Neural cell (in vitro differentiated cells): ENCODE results near the gene PRIMA1. TPM values are rescaled to one million over a fixed set of nuclear protein-coding genes. Genes with fewer than 3 reads are reported as not detected.

Source experiments
- H2AFZ ChIP-seq: fragments of 200-600, 300-800 bp; sonication (generic), shearing (Covaris generic); 2 replicates; pipeline ENCODE4 v1.6.0; 2014; ENCODE audit warnings: low read depth, mild to moderate bottlenecking, antibody characterized with exemption, low read length, moderate library complexity
- H3F3A ChIP-seq: fragments of 200-600 bp; shearing (Covaris generic); 2 replicates; pipeline ENCODE4 v1.6.1; 2016; ENCODE audit warnings: mild to moderate bottlenecking, moderate library complexity, mixed read lengths, antibody characterized with exemption, low read length; ENCODE audit not compliant: insufficient read depth, poor library complexity, severe bottlenecking
- H3K27ac ChIP-seq: fragments of 200-600, 300-800 bp; sonication (generic), shearing (Covaris generic); 2 replicates; pipeline ENCODE4 v1.5.1; 2014; ENCODE audit warnings: mild to moderate bottlenecking, low read length, moderate library complexity
- H3K27me3 ChIP-seq: fragments of 300-800, 200-600 bp; sonication (generic), shearing (Covaris generic); 2 replicates; pipeline ENCODE4 v1.6.0; 2014; ENCODE audit warnings: mild to moderate bottlenecking, low read depth, low read length, moderate library complexity; ENCODE audit not compliant: insufficient read depth
- H3K36me3 ChIP-seq: fragments of 300-800, 200-600 bp; sonication (generic), shearing (Covaris generic); 2 replicates; pipeline ENCODE4 v1.5.1; 2014; ENCODE audit warnings: mild to moderate bottlenecking, antibody characterized with exemption, low read length, moderate library complexity; ENCODE audit not compliant: insufficient read depth
- H3K4me2 ChIP-seq: fragments of 300-800, 200-600 bp; sonication (generic), shearing (Covaris generic); 2 replicates; pipeline ENCODE4 v1.6.0; 2014; ENCODE audit warnings: mild to moderate bottlenecking, low read length
- H3K4me3 ChIP-seq: fragments of 300-800, 200-600 bp; sonication (generic), shearing (Covaris generic); 2 replicates; pipeline ENCODE4 v1.5.1; 2014; ENCODE audit warnings: mild to moderate bottlenecking, low read length, moderate library complexity
- H3K79me2 ChIP-seq: fragments of 200-600 bp; shearing (Covaris generic); replicated peaks from 2 replicates; pipeline ENCODE4 v1.6.0; 2014; ENCODE audit warnings: mild to moderate bottlenecking, low read length, moderate library complexity; ENCODE audit not compliant: insufficient read depth
- H3K9ac ChIP-seq: fragments of 300-800, 200-600 bp; sonication (generic), shearing (Covaris generic); 2 replicates; pipeline ENCODE4 v1.6.1; 2016; ENCODE audit warnings: mild to moderate bottlenecking, low read length, mixed read lengths
- H3K9me2 ChIP-seq: fragments of 200-600 bp; shearing (Covaris generic); 2 replicates; pipeline ENCODE4 v1.6.1; 2016; ENCODE audit warnings: mild to moderate bottlenecking, low read length, mixed read lengths; ENCODE audit not compliant: insufficient read depth
- H3K9me3 ChIP-seq: fragments of 200-600, 300-800 bp; sonication (generic), shearing (Covaris generic); 2 replicates; pipeline ENCODE4 v1.6.1; 2016; ENCODE audit warnings: mild to moderate bottlenecking, mixed run types, low read length, moderate library complexity, mixed read lengths
- H4K20me1 ChIP-seq: fragments of 200-600 bp; shearing (Covaris generic); 2 replicates; pipeline ENCODE4 v1.6.1; 2016; ENCODE audit warnings: mild to moderate bottlenecking, mixed run types; ENCODE audit not compliant: insufficient read depth
- EP300 ChIP-seq: fragments of 450-650 bp; conservative IDR thresholded peaks from 2 replicates; pipeline ENCODE4 v1.6.1; 2014; ENCODE audit warnings: antibody characterized with exemption, mild to moderate bottlenecking, moderate library complexity; ENCODE audit not compliant: poor library complexity, severe bottlenecking
- EZH2 ChIP-seq: fragments of 200-600, 300-800 bp; shearing (Covaris generic), sonication (generic); IDR thresholded peaks from 2 replicates; pipeline ENCODE4 v1.6.1; 2014; ENCODE audit warnings: antibody characterized with exemption, low read length, borderline replicate concordance, mild to moderate bottlenecking; ENCODE audit not compliant: insufficient read depth, poor library complexity, severe bottlenecking
- MXI1 ChIP-seq: fragments of 450-650 bp; conservative IDR thresholded peaks from 2 replicates; pipeline ENCODE4 v1.6.1; 2014; ENCODE audit warnings: antibody characterized with exemption, mild to moderate bottlenecking; ENCODE audit not compliant: poor library complexity, severe bottlenecking
- POLR2AphosphoS5 ChIP-seq: IDR thresholded peaks from 2 replicates; pipeline ENCODE4 v1.6.1; 2012
- RAD21 ChIP-seq: fragments of 450-650 bp; conservative IDR thresholded peaks from 2 replicates; pipeline ENCODE4 v1.6.1; 2014; ENCODE audit warnings: antibody characterized with exemption, mild to moderate bottlenecking, moderate library complexity
- SMC3 ChIP-seq: fragments of 450-650 bp; conservative IDR thresholded peaks from 2 replicates; pipeline ENCODE4 v1.6.1; 2014; ENCODE audit warnings: antibody characterized with exemption, mild to moderate bottlenecking, moderate library complexity; ENCODE audit not compliant: poor library complexity
- TAF1 ChIP-seq: IDR thresholded peaks from 2 replicates; pipeline ENCODE4 v1.6.1; 2012; ENCODE audit warnings: low read depth
- polyA plus RNA-seq: library from polyadenylated mRNA; depleted of rRNA; stranded (reverse); fragments of >200 nt; gene quantifications from 2 replicates; pipeline ENCODE4 v1.2.3, GENCODE V29; 2014
- TF ChIP-seq, protein P1 (sequence below): IDR thresholded peaks from 2 replicates; pipeline ENCODE4 v1.6.1; 2012; ENCODE audit warnings: borderline replicate concordance
- TF ChIP-seq, protein P2 (sequence below): fragments of 450-650 bp; IDR thresholded peaks from 2 replicates; pipeline ENCODE4 v1.5.1; 2014; ENCODE audit warnings: antibody characterized with exemption, mild to moderate bottlenecking, moderate library complexity; ENCODE audit not compliant: poor library complexity, severe bottlenecking

PRIMA1 gene
- polyA plus RNA-seq, 1 donor from 2014 or later: not detected

DNA sequence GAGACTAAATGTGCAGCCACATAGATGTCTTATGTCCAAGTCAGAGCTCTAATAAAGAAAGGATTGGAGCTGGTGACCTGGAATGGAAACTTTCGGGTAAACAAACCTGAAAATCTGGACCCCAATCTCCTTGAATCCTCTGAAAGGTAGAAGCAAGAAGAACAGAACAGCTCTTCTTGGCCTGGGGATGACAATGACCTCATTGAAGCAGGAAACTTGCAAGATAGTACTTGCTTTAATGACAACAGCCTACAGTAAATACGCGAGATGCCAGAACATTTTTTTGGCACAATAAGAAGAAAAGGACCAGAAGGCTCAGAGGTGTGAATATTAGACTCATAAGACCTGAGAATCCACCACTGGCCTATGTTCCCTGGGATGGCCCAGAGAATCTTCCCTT lies 4.1 kb upstream of the PRIMA1 start:
- Histone ChIP-seq H3F3A (no peaks in the 10 kb centered on the region), H3K9me2 (no peaks in the 10 kb centered on the region), H3K4me3 (no peak overlapping the region), H3K27me3 (peaks cover 31% of the 10 kb centered on the region), H3K79me2 (no peaks in the 10 kb centered on the region), H3K4me2 (no peak overlapping the region), H3K27ac (no peak overlapping the region), H2AFZ (no peak overlapping the region), H3K9ac (no peak overlapping the region), H4K20me1 (no peaks in the 10 kb centered on the region), H3K36me3 (no peaks in the 10 kb centered on the region), H3K9me3 (no peaks in the 10 kb centered on the region)
- TF ChIP-seq, protein P1, sequence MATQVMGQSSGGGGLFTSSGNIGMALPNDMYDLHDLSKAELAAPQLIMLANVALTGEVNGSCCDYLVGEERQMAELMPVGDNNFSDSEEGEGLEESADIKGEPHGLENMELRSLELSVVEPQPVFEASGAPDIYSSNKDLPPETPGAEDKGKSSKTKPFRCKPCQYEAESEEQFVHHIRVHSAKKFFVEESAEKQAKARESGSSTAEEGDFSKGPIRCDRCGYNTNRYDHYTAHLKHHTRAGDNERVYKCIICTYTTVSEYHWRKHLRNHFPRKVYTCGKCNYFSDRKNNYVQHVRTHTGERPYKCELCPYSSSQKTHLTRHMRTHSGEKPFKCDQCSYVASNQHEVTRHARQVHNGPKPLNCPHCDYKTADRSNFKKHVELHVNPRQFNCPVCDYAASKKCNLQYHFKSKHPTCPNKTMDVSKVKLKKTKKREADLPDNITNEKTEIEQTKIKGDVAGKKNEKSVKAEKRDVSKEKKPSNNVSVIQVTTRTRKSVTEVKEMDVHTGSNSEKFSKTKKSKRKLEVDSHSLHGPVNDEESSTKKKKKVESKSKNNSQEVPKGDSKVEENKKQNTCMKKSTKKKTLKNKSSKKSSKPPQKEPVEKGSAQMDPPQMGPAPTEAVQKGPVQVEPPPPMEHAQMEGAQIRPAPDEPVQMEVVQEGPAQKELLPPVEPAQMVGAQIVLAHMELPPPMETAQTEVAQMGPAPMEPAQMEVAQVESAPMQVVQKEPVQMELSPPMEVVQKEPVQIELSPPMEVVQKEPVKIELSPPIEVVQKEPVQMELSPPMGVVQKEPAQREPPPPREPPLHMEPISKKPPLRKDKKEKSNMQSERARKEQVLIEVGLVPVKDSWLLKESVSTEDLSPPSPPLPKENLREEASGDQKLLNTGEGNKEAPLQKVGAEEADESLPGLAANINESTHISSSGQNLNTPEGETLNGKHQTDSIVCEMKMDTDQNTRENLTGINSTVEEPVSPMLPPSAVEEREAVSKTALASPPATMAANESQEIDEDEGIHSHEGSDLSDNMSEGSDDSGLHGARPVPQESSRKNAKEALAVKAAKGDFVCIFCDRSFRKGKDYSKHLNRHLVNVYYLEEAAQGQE: no peak
- TF ChIP-seq TAF1 (no peak), RAD21 (no peak), MXI1 (no peak), POLR2AphosphoS5 (no peak), EZH2 (no peak)

DNA sequence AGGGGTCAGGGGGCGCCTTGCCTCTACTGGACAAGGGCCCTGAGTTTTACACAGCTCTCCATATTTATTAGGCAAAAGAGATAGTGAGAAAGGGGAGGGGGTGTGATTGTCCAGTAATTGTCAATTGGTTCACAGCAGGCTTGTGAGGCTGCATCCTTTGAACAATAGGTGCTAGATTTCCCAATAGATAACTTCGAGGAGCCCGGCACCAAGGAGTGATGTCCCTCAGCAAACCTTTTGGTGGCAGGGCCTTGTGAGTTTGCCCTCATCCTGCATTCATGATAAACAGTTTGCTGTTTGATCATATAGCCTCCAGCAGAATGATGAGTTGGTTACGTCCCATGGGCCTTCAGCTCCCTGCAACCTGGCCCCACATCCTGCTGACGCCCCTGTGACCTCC lies 2.7 kb upstream of the PRIMA1 start:
- Histone ChIP-seq H3K4me3 (no peak overlapping the region), H3K27me3 (peaks cover 45% of the 10 kb centered on the region), H3K9ac (no peak overlapping the region), H3K36me3 (no peaks in the 10 kb centered on the region), H3K27ac (no peak overlapping the region), H3K79me2 (no peaks in the 10 kb centered on the region), H2AFZ (no peak overlapping the region), H3F3A (no peaks in the 10 kb centered on the region), H3K9me2 (no peaks in the 10 kb centered on the region), H3K9me3 (no peaks in the 10 kb centered on the region), H3K4me2 (no peak overlapping the region), H4K20me1 (no peaks in the 10 kb centered on the region)
- no peak for TF ChIP-seq RAD21
- no peak for TF ChIP-seq TAF1
- TF ChIP-seq EZH2: no peak
- no peak for TF ChIP-seq SMC3
- TF ChIP-seq, protein P1: no peak
- TF ChIP-seq POLR2AphosphoS5: no peak
- no peak for TF ChIP-seq EP300
- TF ChIP-seq MXI1: no peak
- TF ChIP-seq, protein P2, sequence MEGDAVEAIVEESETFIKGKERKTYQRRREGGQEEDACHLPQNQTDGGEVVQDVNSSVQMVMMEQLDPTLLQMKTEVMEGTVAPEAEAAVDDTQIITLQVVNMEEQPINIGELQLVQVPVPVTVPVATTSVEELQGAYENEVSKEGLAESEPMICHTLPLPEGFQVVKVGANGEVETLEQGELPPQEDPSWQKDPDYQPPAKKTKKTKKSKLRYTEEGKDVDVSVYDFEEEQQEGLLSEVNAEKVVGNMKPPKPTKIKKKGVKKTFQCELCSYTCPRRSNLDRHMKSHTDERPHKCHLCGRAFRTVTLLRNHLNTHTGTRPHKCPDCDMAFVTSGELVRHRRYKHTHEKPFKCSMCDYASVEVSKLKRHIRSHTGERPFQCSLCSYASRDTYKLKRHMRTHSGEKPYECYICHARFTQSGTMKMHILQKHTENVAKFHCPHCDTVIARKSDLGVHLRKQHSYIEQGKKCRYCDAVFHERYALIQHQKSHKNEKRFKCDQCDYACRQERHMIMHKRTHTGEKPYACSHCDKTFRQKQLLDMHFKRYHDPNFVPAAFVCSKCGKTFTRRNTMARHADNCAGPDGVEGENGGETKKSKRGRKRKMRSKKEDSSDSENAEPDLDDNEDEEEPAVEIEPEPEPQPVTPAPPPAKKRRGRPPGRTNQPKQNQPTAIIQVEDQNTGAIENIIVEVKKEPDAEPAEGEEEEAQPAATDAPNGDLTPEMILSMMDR: no peak
